Upper lobe of left lung (tissue), 6 donors: ENCODE results near the gene CTSF. TPM values are rescaled to one million over a fixed set of nuclear protein-coding genes. Genes with fewer than 3 reads are reported as not detected.

ENCODE experiments used
- ATAC-seq, 2 donors: fragments of 200-7000 bp; cut with Tn5 transposase; one replicate each; pipeline ENCODE4 v1.9.1; 2022; ENCODE audit warnings: mild to moderate bottlenecking in 2 of 2, moderate library complexity in 2 of 2; ENCODE audit not compliant: low FRiP score in 2 of 2
- DNase-seq, 2 donors: peaks; one replicate each; pipeline ENCODE4 v3.0.0-alpha.2; 2019 to 2020
- H3K27ac ChIP-seq, 4 donors: fragments of 200-600 bp; sonication (generic); one replicate each; pipeline ENCODE4 v1.5.1; 2016 to 2019
- H3K27me3 ChIP-seq, 4 donors: fragments of 200-600 bp; sonication (generic); one replicate each; pipeline ENCODE4 v1.5.1; 2017 to 2019
- H3K36me3 ChIP-seq, 4 donors: fragments of 200-600 bp; sonication (generic); one replicate each; pipeline ENCODE4 v1.5.1; 2016 to 2019
- H3K4me1 ChIP-seq, 4 donors: fragments of 200-600 bp; sonication (generic); one replicate each; pipeline ENCODE4 v1.5.1; 2018 to 2019
- H3K4me3 ChIP-seq, 4 donors: fragments of 200-600 bp; sonication (generic); one replicate each; pipeline ENCODE4 v1.5.1; 2017 to 2019; ENCODE audit warnings: mild to moderate bottlenecking in 2 of 4, moderate library complexity in 1 of 4
- H3K9me3 ChIP-seq, 4 donors: fragments of 200-600 bp; sonication (generic); one replicate each; pipeline ENCODE4 v1.5.1; 2018 to 2019
- CTCF ChIP-seq, 6 experiments: fragments of 450-650 bp in 4 of 6; fragments of 200-600 bp in 2 of 6; sonication (generic) in 2 of 6; IDR thresholded peaks; one replicate each; pipeline ENCODE4 v1.5.1; 2016 to 2019; ENCODE audit warnings: antibody characterized with exemption in 6 of 6
- EP300 ChIP-seq, 4 donors: sonication (generic); formaldehyde crosslinking; IDR thresholded peaks; one replicate each; pipeline ENCODE4 v1.5.1; 2017; ENCODE audit warnings: antibody characterized with exemption in 4 of 4, control low read depth in 2 of 4
- POLR2A ChIP-seq, 4 donors: fragments of 450-650 bp; IDR thresholded peaks; one replicate each; pipeline ENCODE4 v1.5.1; 2016 to 2017; ENCODE audit warnings: antibody characterized with exemption in 4 of 4, mild to moderate bottlenecking in 2 of 4
- POLR2AphosphoS5 ChIP-seq, 2 donors: sonication (generic); formaldehyde crosslinking; IDR thresholded peaks; one replicate each; pipeline ENCODE4 v1.5.1; 2017; ENCODE audit warnings: antibody characterized with exemption in 2 of 2
- WGBS, 2 donors: methylation state at CpG; one replicate each; pipeline ENCODE4 v1.1.5; 2017 to 2018; 5-methylcytosine and 5-hydroxymethylcytosine counted together
- total RNA-seq, 6 donors: library from RNA; depleted of rRNA in 4 of 6; stranded (reverse); fragments of >200 nt in 4 of 6; gene quantifications; one replicate each; pipeline versions ENCODE4 v1.1.0 to v1.2.1, GENCODE V29; 2016 to 2021
- donor health status: DM: no; HTN: no; CAD: no; lungs with moderate emphysema.
- donor health status: DM: no; HTN: yes; CAD: no; lungs with severe emphysema.

Gene CTSF
- total RNA-seq, 6 donors from 2014 or later = 28.5 to 81.7 (median 40.3) TPM

- Histone ChIP-seq H3K9me3 (no peaks in the 10 kb centered on the region), H3K36me3 (no peaks in the 10 kb centered on the region), H3K4me3 (no peak overlapping the region), H3K27me3 (no peaks in the 10 kb centered on the region), H3K4me1 (peaks cover 19 to 28% (median 23%) of the 10 kb centered on the region in 4 donors), H3K27ac (no peak overlapping the region)
- WGBS, 2 donors = 61 to 68% methylated on average over 16 of the region's 16 CpGs
- DNase-seq (no peak), ATAC-seq (no peak)
- TF ChIP-seq EP300 (IDR thresholded peaks at IDR 0.05) = no peak
- TF ChIP-seq POLR2AphosphoS5 (IDR thresholded peaks at IDR 0.05) = no peak
- no peak for TF ChIP-seq CTCF (IDR thresholded peaks at IDR 0.05)
Observed at GRCh38 chr11:66548774-66549630, 19.4 kb downstream of the CTSF start.

GRCh38 chr11:66548041-66548440 is 20.4 kb downstream of the CTSF start:
- TF ChIP-seq POLR2AphosphoS5 (IDR thresholded peaks at IDR 0.05) = no peak
- no peak for TF ChIP-seq POLR2A (IDR thresholded peaks at IDR 0.05)
- no peak for TF ChIP-seq CTCF (IDR thresholded peaks at IDR 0.05)
- TF ChIP-seq EP300 (IDR thresholded peaks at IDR 0.05) = no peak
- H3K4me3 ChIP-seq = no peak overlapping the region
- 46 to 62% methylated on average over 7 to 11 of the region's 11 CpGs for WGBS, 2 donors
- H3K27me3 ChIP-seq = no peaks in the 10 kb centered on the region
- ATAC-seq = no peak
- H3K27ac ChIP-seq = no peak overlapping the region
- DNase-seq = no peak
- no peaks in the 10 kb centered on the region for H3K36me3 ChIP-seq
- peaks cover 23 to 38% (median 30%) of the 10 kb centered on the region in 4 donors for H3K4me1 ChIP-seq
- H3K9me3 ChIP-seq = no peaks in the 10 kb centered on the region

GRCh38 chr11:66547662-66548009 is 20.8 kb downstream of the CTSF start:
- H3K27ac ChIP-seq = no peak overlapping the region
- H3K27me3 ChIP-seq = no peaks in the 10 kb centered on the region
- ATAC-seq = no peak
- WGBS, 2 donors = 53% methylated on average over 5 of the region's 5 CpGs; no CpG with 5 or more reads in 1 of the 2 donors
- TF ChIP-seq POLR2A (IDR thresholded peaks at IDR 0.05) (no peak), POLR2AphosphoS5 (IDR thresholded peaks at IDR 0.05) (no peak), EP300 (IDR thresholded peaks at IDR 0.05) (no peak), CTCF (IDR thresholded peaks at IDR 0.05) (no peak)
- H3K36me3 ChIP-seq = peaks cover 0 to 3% (median 2%) of the 10 kb centered on the region in 4 donors
- H3K4me1 ChIP-seq = peaks cover 23 to 38% (median 30%) of the 10 kb centered on the region in 4 donors
- no peaks in the 10 kb centered on the region for H3K9me3 ChIP-seq
- no peak overlapping the region for H3K4me3 ChIP-seq
- DNase-seq = no peak

GRCh38 chr11:66546966-66547661 is 21.3 kb downstream of the CTSF start:
- DNase-seq = no peak
- Histone ChIP-seq H3K27ac (peak overlapping the region in 2 of 4 donors; percentile 77 to 85), H3K4me1 (peaks cover 23 to 38% (median 30%) of the 10 kb centered on the region in 4 donors), H3K36me3 (peaks cover 0 to 9% (median 5%) of the 10 kb centered on the region in 4 donors), H3K27me3 (no peaks in the 10 kb centered on the region), H3K4me3 (peak overlapping the region in 3 of 4 donors; percentile 74 to 91 (median 75)), H3K9me3 (no peaks in the 10 kb centered on the region)
- ATAC-seq = no peak
- TF ChIP-seq CTCF (IDR thresholded peaks at IDR 0.05) = no peak
- no peak for TF ChIP-seq EP300 (IDR thresholded peaks at IDR 0.05)
- no peak for TF ChIP-seq POLR2A (IDR thresholded peaks at IDR 0.05)
- TF ChIP-seq POLR2AphosphoS5 (IDR thresholded peaks at IDR 0.05) = no peak
- WGBS, 2 donors = 29% methylated on average over 9 to 18 of the region's 18 CpGs
